SK-N-MC (cell line): ENCODE data around the gene DNAJC5G.

Experiments
- EZH2 ChIP-seq: fragments of 200-600 bp; sonication (generic); IDR thresholded peaks from one replicate; pipeline ENCODE4 v1.6.1; 2017; ENCODE audit warnings: antibody characterized with exemption
- FOXP2 ChIP-seq: optimal IDR thresholded peaks from 2 replicates; pipeline ENCODE3; 2011; ENCODE audit warnings: mild to moderate bottlenecking, moderate library complexity; ENCODE audit not compliant: insufficient read depth; ENCODE audit errors: extremely low read length, control extremely low read depth
- POLR2AphosphoS5 ChIP-seq: IDR thresholded peaks from 2 replicates; pipeline ENCODE4 v1.6.1; 2012; ENCODE audit warnings: mild to moderate bottlenecking, low read depth, low read length, borderline replicate concordance

- TF ChIP-seq EZH2 = no peak
- no peak; the same call in 1 of the 2 replicates for TF ChIP-seq POLR2AphosphoS5
- no peak for TF ChIP-seq FOXP2
Observed at GRCh38 chr2:27236136-27236535, 39.1 kb upstream of the DNAJC5G start.
